ENCODE results near the gene PTPRN2. TPM values are rescaled to one million over a fixed set of nuclear protein-coding genes. Genes with fewer than 3 reads are reported as not detected.
"Not testable (repeated sequence)": the region's sequence is repeated elsewhere in the genome, so short reads cannot be mapped to it uniquely, and the experiment has no call there.

PTPRN2 gene
- total RNA-seq, 1 donor from 2014 or later = 0.72 TPM

DNA sequence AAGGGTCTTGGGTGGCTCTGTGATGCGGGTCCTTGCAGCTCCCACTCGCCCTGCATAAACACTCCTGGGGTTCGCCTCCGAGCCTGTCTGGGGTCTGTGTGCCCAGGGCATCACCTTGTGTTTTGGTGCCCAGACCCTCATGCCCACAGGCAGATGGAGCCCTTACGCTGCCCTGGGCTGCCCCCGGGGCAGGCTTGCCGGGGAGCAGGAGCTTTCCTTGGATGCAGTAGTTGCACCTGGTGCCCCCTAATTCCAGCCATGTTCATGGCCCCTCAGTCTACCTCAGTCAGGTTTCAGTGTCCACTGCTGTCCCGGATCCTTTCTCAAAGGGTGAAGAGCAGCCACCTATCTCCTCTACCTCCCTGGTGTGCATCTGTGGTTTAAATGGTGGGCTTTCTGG, 396.0 kb downstream of the PTPRN2 start:
- DNase-seq (ENCODE audit: low spot score) = no peak

GRCh38 chr7:158190756-158191155, 396.9 kb downstream of the PTPRN2 start:
- no peak for DNase-seq (ENCODE audit: low spot score)

DNA sequence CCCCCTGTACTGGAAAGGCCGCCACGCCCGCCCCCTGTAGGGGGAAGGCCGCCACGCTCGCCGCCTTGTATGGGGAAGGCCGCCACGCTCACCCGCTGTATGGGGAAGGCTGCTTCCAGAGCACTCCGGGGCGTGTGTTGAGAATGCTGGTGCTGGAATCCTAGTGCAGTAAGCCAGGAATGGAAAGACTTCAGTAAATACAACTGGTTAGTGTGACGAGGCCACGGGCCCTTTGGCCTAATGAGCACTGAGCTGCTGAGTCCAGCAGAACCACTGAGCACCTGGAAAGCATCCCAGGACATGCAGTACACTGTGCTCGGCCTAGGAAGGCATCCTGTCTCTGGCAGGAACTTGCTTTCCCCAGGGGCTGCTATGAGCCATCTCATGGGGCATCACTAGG, 398.9 kb downstream of the PTPRN2 start:
- no peak for DNase-seq (ENCODE audit: low spot score)

DNA sequence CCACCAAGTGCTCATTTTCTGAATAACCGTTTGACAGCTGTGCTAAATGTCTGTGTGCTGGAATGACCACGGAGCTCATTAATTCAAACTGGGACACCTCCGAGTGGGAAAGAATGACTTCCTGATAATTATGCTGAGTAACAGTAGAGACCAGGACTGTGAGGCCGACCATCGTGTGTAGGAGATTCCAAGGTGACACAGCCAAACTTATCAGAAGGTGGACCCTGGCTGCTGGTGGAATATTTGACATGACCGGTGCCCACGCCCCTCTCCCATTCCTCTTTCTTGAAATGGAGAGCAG, 400.0 kb downstream of the PTPRN2 start:
- no peak for DNase-seq (ENCODE audit: low spot score)

- no peak for DNase-seq (ENCODE audit: low spot score)
Observed at GRCh38 chr7:158186864-158187693, 400.5 kb downstream of the PTPRN2 start.

DNA sequence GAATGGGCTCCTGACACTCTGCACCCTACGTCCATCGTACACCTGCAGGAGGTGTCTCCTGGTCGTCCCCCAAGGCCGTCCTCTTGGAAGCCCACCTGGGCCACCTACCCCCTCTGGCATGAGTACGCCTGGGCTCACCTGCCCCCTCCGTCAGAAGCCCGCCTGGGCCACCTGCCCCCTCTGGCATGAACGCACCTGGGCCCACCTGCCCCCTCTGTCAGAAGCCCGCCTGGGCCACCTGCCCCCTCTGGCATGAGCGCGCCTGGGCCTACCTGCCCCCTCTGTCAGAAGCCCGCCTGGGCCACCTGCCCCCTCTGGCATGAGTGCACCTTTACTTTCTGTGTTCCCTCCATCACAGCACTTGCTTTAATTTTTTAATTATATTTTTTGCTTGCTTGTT, 401.2 kb downstream of the PTPRN2 start:
- no peak for DNase-seq (ENCODE audit: low spot score)

GRCh38 chr7:158185653-158186052, 402.0 kb downstream of the PTPRN2 start:
- DNase-seq (ENCODE audit: low spot score) = no peak

DNA sequence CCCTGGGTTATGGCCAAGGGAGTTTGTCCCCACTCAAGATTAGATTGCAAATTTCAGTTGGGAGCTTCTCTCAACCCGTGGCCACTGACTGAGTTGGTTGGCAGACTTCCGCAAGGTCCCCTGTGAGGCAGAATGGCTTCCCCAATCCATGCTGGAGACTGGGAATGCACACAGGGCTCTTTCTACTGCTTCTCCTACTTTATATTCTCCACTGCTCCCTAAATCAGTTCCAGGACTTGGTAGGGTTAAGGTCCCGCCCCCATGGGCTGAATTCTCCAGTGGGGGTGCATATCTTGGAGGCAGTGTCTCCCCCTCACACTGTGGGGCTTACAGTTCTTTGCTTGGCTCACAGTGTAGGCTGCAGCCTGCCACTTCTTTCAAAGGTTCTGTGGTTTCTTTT, 404.2 kb downstream of the PTPRN2 start:
- no peak for DNase-seq (ENCODE audit: low spot score)

DNA sequence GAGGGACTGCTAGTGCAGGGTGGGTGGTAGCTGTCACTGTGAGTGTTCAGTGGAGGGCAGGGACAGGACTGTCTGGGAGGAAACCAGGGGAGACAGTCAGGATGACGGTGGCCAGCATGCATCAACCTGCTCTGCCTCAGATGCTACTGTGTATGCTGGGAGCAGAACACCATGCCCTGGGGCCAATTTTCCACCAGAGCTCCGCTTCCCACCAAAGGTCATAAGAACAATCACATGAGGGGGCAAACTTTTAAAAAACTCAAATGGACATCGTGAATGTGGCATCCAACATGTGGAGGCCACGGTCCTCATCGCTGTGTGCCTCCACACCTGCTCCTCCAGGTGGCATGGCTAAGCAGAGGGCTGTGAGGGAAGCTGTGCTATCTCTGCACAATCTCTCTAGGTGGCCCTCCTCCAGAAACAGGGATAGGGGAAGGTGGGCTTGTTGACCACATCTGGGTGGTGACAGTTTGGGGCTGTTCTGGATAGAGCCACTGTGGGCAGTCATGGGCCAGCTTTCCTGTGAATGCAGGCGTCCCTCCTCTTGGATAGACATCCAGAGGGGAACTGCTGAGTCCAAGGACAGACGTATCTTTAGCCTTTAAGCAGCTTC, 411.0 kb downstream of the PTPRN2 start:
- DNase-seq (ENCODE audit: low spot score) = no peak

- DNase-seq (ENCODE audit: low spot score) = no peak
Observed at GRCh38 chr7:158175779-158176178, 411.8 kb downstream of the PTPRN2 start.

DNA sequence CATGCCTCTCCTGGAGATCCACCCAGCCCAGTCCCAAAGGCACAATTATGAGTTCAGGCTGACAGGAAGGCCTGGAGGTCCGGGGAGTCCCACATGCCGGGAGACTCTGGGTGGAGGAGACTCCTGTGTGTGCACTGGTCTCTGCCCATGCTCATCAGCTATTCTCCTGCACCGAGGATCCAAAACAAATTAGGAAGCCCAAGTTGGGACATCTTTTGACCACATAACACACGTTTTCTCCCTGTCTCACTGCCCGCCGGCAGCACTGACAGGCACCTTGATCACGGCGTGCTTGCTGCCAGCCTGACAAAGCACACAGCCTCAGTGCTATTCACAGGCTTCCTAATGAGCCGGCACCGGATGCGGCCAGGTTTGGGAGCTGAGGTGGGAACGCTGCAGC, 412.7 kb downstream of the PTPRN2 start:
- DNase-seq (ENCODE audit: low spot score) = no peak

DNA sequence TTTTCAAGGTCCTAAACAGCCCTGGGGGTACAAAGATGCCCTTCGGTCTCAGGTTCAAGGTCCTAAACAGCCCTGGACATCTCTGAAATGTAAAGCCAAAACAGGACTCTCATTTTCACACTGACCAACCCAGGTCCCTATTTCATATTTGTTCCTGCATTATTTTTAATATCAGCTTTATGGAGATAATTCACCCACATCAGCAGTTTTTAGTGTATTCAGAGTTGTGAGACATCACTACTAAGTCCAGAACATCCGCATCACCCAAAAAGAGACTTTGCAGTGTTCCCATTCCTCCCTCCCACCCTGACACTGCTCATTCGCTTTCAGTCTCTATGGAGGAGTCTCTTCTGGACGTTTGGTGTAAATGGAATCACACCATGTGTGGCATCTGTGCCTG, 420.2 kb downstream of the PTPRN2 start:
- no peak for DNase-seq (ENCODE audit: low spot score)

- DNase-seq (ENCODE audit: low spot score) = no peak
Observed at GRCh38 chr7:158166386-158167340, 421.0 kb downstream of the PTPRN2 start.

- no peak for DNase-seq (ENCODE audit: low spot score)
Observed at GRCh38 chr7:158165711-158166110, 421.9 kb downstream of the PTPRN2 start.

DNA sequence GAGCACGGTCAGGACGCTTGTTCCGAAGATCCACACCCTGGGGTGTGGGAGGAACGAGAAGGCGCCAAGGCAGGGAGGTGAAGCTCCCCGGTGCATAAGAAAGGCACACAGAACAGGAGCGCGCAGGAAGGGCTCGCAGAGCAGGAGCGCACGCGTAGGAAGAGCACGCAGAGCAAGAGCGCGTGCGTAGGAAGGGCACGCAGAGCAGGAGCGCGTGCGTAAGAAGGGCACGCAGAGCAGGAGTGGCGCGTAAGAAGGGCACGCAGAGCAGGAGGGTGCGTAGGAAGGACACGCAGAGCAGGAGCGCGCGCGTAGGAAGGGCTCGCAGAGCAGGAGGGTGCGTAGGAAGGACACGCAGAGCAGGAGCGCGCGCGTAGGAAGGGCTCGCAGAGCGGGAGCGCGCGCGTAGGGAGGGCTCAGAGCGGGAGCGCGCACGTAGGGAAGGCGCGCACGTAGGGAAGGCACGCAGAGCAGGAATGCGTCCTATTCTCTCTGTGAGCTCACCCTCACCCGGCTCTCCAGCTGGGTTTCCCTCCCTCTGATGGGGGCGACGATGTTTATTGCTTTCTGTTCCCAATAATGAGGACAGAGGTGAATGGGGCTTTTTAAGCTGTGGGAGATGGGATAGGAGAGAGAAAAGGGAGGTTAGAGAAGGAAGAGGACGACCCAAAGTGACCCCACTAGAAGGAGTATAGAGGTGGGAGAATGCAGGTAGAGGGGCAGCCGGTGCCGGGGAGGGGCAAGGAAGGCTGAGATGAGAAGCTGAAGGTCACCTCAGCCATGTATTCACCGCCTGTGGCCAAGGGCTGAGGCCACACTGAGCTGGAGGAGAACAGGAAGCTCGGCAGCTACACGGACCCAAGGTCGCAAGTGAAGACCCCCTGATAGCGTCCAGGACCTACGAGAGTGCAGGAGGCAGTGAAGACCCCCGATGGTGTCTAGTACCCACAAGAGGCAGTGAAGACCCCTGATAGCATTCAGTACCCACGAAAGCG, 423.2 kb downstream of the PTPRN2 start:
- no peak for DNase-seq (ENCODE audit: low spot score)

- no peak for DNase-seq (ENCODE audit: low spot score)
Observed at GRCh38 chr7:158161194-158161593, 426.4 kb downstream of the PTPRN2 start.

GRCh38 chr7:158160199-158160598, 427.4 kb downstream of the PTPRN2 start:
- no peak for DNase-seq (ENCODE audit: low spot score)

- no peak for DNase-seq (ENCODE audit: low spot score)
Observed at GRCh38 chr7:158157460-158157859, 430.2 kb downstream of the PTPRN2 start.

DNA sequence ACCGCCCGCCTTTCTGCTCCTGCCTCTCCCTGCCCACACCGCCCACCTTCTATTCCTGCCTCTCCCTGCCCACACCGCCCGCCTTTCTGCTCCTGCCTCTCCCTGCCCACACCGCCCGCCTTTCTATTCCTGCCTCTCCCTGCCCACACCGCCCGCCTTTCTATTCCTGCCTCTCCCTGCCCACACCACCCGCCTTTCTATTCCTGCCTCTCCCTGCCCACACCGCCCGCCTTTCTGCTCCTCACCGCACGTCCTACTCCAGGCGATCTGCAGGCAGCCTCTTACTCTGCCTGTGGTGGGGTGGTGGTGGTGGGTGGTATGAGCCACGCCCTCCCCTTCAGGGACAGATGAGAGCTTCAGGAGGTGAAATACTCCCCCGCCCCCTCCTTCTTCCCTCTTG, 436.4 kb downstream of the PTPRN2 start:
- not testable (repeated sequence) for DNase-seq (ENCODE audit: low spot score)

DNA sequence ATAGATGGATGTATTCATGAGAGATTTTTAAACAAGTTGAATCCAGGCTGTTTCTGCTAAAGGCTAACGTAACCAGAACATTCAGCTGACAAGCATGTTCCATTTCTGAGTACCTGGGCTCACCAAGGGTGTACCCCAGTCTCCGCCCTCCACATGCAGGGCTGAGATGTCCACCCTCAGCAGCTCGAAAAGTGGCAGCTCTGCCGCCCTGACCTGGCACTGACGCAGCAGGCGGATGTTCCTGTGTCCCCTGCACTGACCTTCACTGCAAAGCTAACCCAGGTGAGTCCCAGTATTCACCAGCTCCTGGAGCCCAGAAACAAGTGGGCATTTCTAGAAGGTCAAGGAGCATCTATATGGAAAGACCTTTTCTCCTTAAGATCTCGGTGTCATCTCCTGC, 437.4 kb downstream of the PTPRN2 start:
- no peak for DNase-seq (ENCODE audit: low spot score)

DNA sequence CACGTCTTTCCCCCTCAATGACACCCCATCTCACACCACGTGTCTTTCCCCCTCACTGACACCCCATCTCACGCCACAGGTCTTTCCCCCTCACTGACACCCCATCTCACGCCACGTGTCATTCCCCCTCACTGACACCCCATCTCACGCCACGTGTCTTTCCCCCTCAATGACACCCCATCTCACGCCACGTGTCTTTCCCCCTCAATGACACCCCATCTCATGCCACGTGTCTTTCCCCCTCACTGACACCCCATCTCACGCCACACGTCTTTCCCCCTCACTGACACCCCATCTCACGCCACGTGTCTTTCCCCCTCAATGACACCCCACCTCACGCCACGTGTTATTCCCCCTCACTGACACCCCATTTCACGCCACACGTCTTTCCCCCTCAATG, 440.2 kb downstream of the PTPRN2 start:
- not testable (repeated sequence) for DNase-seq (ENCODE audit: low spot score)

Measured in umbilical cord (tissue), 2 donors.